HepG2 (cell line): Measurements from ENCODE around the gene MACROD2.

Experiments
- EZH2 ChIP-seq: conservative IDR thresholded peaks from 2 replicates; pipeline ENCODE4 v1.6.1; 2012; ENCODE audit warnings: mild to moderate bottlenecking, low read depth, low read length, moderate library complexity
- NFE2L2 ChIP-seq: fragments of 150-350 bp; IDR thresholded peaks from 2 replicates; pipeline ENCODE4 v1.6.1; 2014; ENCODE audit warnings: low read length
- YY1 ChIP-seq: IDR thresholded peaks from 2 replicates; pipeline ENCODE4 v1.6.1; 2011; ENCODE audit warnings: low read length, low read depth, moderate library complexity, mild to moderate bottlenecking; ENCODE audit not compliant: insufficient read depth, insufficient replicate concordance

GRCh38 chr20:16058268-16058667 is 2063.0 kb downstream of the MACROD2 start:
- no peak for TF ChIP-seq EZH2
- TF ChIP-seq NFE2L2 = no peak
- no peak for TF ChIP-seq YY1
